Small intestine (tissue), 7 donors: ENCODE results near the gene CD247. TPM values are rescaled to one million over a fixed set of nuclear protein-coding genes. Genes with fewer than 3 reads are reported as not detected.

Experiments
- DNase-seq, 2 donors: peaks; one replicate each; pipeline versions ENCODE4 v3.0.0 to v3.0.0-alpha.2; 2013
- FAIRE-seq: peaks from 2 replicates; lab custom pipeline; 2012; peaks lifted over from hg19 to GRCh38; lab: Jason Lieb, UNC
- H3K27ac ChIP-seq, 3 donors: one replicate each; pipeline ENCODE4 v1.5.1; 2013; ENCODE audit warnings: low read length in 2 of 3, mild to moderate bottlenecking in 2 of 3, control low read depth in 1 of 3, inconsistent platforms in 1 of 3, low read depth in 1 of 3, moderate library complexity in 1 of 3
- H3K27me3 ChIP-seq, 3 donors: one replicate each; pipeline ENCODE4 v1.6.1; 2013; ENCODE audit warnings: low read length in 3 of 3, inconsistent platforms in 1 of 3; ENCODE audit not compliant: control insufficient read depth in 3 of 3, insufficient read depth in 3 of 3
- H3K36me3 ChIP-seq, 3 donors: one replicate each; pipeline ENCODE4 v1.6.1; 2013; ENCODE audit warnings: low read length in 3 of 3, inconsistent platforms in 1 of 3, low read depth in 1 of 3, mild to moderate bottlenecking in 1 of 3, moderate library complexity in 1 of 3; ENCODE audit not compliant: control insufficient read depth in 3 of 3, insufficient read depth in 2 of 3
- H3K4me1 ChIP-seq, 3 donors: one replicate each; pipeline ENCODE4 v1.6.1; 2013; ENCODE audit warnings: low read length in 2 of 3, inconsistent platforms in 1 of 3, low read depth in 1 of 3, mild to moderate bottlenecking in 1 of 3, moderate library complexity in 1 of 3; ENCODE audit not compliant: control insufficient read depth in 3 of 3, insufficient read depth in 2 of 3
- H3K4me3 ChIP-seq, 3 donors: one replicate each; pipeline ENCODE4 v1.5.1; 2013; ENCODE audit warnings: low read length in 3 of 3, control low read depth in 1 of 3, inconsistent platforms in 1 of 3, low read depth in 1 of 3, mild to moderate bottlenecking in 1 of 3, moderate library complexity in 1 of 3
- H3K9me3 ChIP-seq, 2 donors: one replicate each; pipeline ENCODE4 v1.6.1; 2013; ENCODE audit warnings: low read depth in 1 of 2, low read length in 1 of 2; ENCODE audit not compliant: control insufficient read depth in 2 of 2, insufficient read depth in 1 of 2
- WGBS, 3 donors: extraction: QIAGEN DNeasy Blood & Tissue Kit; methylation state at CpG; one replicate each; pipeline ENCODE4 v1.1.7; 2013; 5-methylcytosine and 5-hydroxymethylcytosine counted together
- polyA plus RNA-seq, 4 donors: library from polyadenylated mRNA; stranded (reverse) in 3 of 4; unstranded in 1 of 4; fragments of 200-250 nt in 3 of 4; fragments of 120-200 nt in 1 of 4; gene quantifications; one replicate each; pipeline versions ENCODE4 v1.2.1 to v1.2.3, GENCODE V29; 2013
- donor health status: healthy with polysubstance abuse.
- donor health status: control.
- donor health status: control.
- donor health status: Bipolar disorder and iron deficiency.
- donor health status: healthy.

Gene CD247
- polyA plus RNA-seq, 4 donors = 0.45 to 5.0 (median 3.2) TPM

- peak; percentile 51 for FAIRE-seq
- Histone ChIP-seq H3K4me3 (no peak overlapping the region), H3K27me3 (no peaks in the 10 kb centered on the region), H3K4me1 (no peaks in the 10 kb centered on the region), H3K9me3 (no peaks in the 10 kb centered on the region), H3K27ac (no peak overlapping the region), H3K36me3 (peaks cover 0 to 12% (median 3%) of the 10 kb centered on the region in 3 donors)
- 86 to 88% (median 87%) methylated on average over 2 of the region's 2 CpGs for WGBS, 3 donors
- DNase-seq = no peak
Measured at GRCh38 chr1:167400359-167400953, 117.9 kb downstream of the CD247 start.

DNA sequence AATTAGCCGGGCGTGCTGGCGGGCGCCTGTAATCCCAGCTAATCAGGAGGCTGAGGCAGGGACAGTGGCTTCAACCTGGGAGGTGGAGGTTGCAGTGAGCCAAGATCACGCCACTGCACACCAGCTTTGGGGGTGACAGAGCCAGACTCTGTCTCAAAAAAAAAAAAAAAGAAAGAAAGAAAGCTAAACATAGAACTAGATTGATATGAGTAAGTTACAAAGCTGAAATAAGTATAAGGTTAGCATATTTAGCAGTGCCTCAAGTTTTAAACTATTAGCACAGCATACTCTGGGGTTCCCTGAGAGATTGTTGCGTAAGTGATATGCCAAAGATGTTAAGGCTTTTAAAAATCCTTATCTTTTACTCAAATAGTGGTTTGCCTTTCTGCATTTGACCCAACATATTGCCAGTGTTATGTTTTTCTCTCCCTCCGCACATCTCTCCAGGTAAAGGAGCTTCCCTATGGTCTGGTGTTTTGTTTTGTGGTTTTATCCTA is 126.1 kb downstream of the CD247 start:
- no peaks in the 10 kb centered on the region for H3K9me3 ChIP-seq
- FAIRE-seq (no peak), DNase-seq (no peak)
- H3K4me3 ChIP-seq = no peak overlapping the region
- H3K36me3 ChIP-seq = peaks cover 2 to 12% (median 2%) of the 10 kb centered on the region in 3 donors
- no peaks in the 10 kb centered on the region for H3K4me1 ChIP-seq
- 96 to 98% (median 97%) methylated on average over 7 of the region's 7 CpGs for WGBS, 3 donors
- H3K27ac ChIP-seq = no peak overlapping the region
- no peaks in the 10 kb centered on the region for H3K27me3 ChIP-seq

DNA sequence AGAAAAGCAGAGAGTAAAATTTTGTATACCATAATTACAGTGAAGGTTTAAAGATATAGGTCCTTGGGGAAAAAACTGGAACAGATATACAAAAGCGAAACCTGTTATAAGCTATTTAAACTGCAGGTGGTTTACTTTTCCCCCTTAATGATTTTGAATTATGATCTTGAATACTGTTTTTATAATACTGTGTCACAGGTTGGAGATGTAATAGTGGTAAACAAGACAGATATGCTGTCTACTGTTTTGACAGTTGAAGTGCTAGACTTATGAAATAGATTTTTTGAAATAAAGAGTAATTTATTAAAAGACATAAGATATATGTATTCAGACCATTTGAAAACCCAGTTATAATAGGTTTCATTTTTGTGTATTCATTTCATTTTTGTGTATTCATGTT is 129.4 kb downstream of the CD247 start:
- DNase-seq (no peak), FAIRE-seq (no peak)
- no peaks in the 10 kb centered on the region for H3K27me3 ChIP-seq
- WGBS, 3 donors = 96 to 97% (median 97%) methylated on average over 1 of the region's 1 CpG
- peaks cover 2 to 15% (median 2%) of the 10 kb centered on the region in 3 donors for H3K36me3 ChIP-seq
- peaks cover 0 to 1% (median 0%) of the 10 kb centered on the region in 3 donors for H3K4me1 ChIP-seq
- no peak overlapping the region for H3K27ac ChIP-seq
- no peak overlapping the region for H3K4me3 ChIP-seq
- H3K9me3 ChIP-seq = no peaks in the 10 kb centered on the region

GRCh38 chr1:167387251-167387910 is 130.9 kb downstream of the CD247 start:
- peaks cover 0 to 1% (median 0%) of the 10 kb centered on the region in 3 donors for H3K4me1 ChIP-seq
- H3K9me3 ChIP-seq = no peaks in the 10 kb centered on the region
- no peak overlapping the region for H3K4me3 ChIP-seq
- no peaks in the 10 kb centered on the region for H3K27me3 ChIP-seq
- DNase-seq = peak; percentile 42 to 67
- FAIRE-seq = no peak
- peak overlapping the region in 2 of 3 donors; percentile 3 to 25 for H3K27ac ChIP-seq
- peaks cover 2 to 17% (median 2%) of the 10 kb centered on the region in 3 donors for H3K36me3 ChIP-seq
- 73 to 86% (median 82%) methylated on average over 7 of the region's 7 CpGs for WGBS, 3 donors

Other genes starting within 250 kb of the CD247 start
- 100 to 1,000 TPM in 1 of 4 donors, 10 to 100 TPM in 3; 27.3 to 218 (median 59.3) TPM for gene CREG1, start 35.2 kb upstream of the CD247 start, polyA plus RNA-seq
- 10 to 100 TPM in 1 of 4 donors, 1 to 10 TPM in 3; 2.0 to 14.1 (median 8.0) TPM for gene RCSD1, start 111.7 kb upstream of the CD247 start, polyA plus RNA-seq
- gene MPZL1, start 203.5 kb upstream of the CD247 start, polyA plus RNA-seq = 100 to 1,000 TPM in 1 of 4 donors, 10 to 100 TPM in 1, 1 to 10 TPM in 2; 8.1 to 107 (median 31.4) TPM